ENCODE measurements around the gene TMEM220. TPM values are rescaled to one million over a fixed set of nuclear protein-coding genes. Genes with fewer than 3 reads are reported as not detected.
"Not testable (repeated sequence)": the region's sequence is repeated elsewhere in the genome, so short reads cannot be mapped to it uniquely, and the experiment has no call there.

Gene TMEM220
- total RNA-seq, 2 donors from 2014 or later = 10.5 to 26.1 TPM

- ATAC-seq (peak; percentile 96), DNase-seq (peak; percentile 95 to 96)
- intact Hi-C loops (cut with DNase I, micrococcal nuclease) = no loop called here
Measured at GRCh38 chr17:10697092-10698081, 32.4 kb downstream of the TMEM220 start, which contains the start of the genes ADPRM and SCO1. Gene ADPRM, plus strand, starts transcription at chr17:10697594. Its CDS starts 7,333 bp downstream, at chr17:10704927. Gene SCO1, minus strand, starts transcription at chr17:10697533. Its CDS starts 26 bp downstream, at chr17:10697507.

- ATAC-seq; intact Hi-C loops (cut with DNase I, micrococcal nuclease): not testable (repeated sequence)
- DNase-seq = peak in 1 of 2 donors; percentile 25
Measured at GRCh38 chr17:10695875-10696407, 33.9 kb downstream of the TMEM220 start.

- ATAC-seq (no peak), DNase-seq (no peak)
- intact Hi-C loops (cut with DNase I, micrococcal nuclease) = no loop called here
Measured at GRCh38 chr17:10687499-10687898, 42.3 kb downstream of the TMEM220 start.

GRCh38 chr17:10683853-10684252 lies 46.0 kb downstream of the TMEM220 start:
- DNase-seq = no peak

GRCh38 chr17:10681866-10682446 lies 47.9 kb downstream of the TMEM220 start:
- DNase-seq (no peak), ATAC-seq (no peak)
- intact Hi-C loops (cut with DNase I, micrococcal nuclease) = no loop called here

More at GRCh38 chr17:10683853-10684252, 46.0 kb downstream of the TMEM220 start:
- no peak for ATAC-seq
- intact Hi-C loops (cut with DNase I, micrococcal nuclease) = no loop called here

GRCh38 chr17:10674704-10675103 lies 55.1 kb downstream of the TMEM220 start:
- ATAC-seq = no peak
- DNase-seq = no peak
- intact Hi-C loops (cut with DNase I, micrococcal nuclease) = no loop called here

- DNase-seq (no peak), ATAC-seq (no peak)
Measured at GRCh38 chr17:10673312-10673711, 56.5 kb downstream of the TMEM220 start.

GRCh38 chr17:10668775-10669174 lies 61.0 kb downstream of the TMEM220 start:
- DNase-seq = no peak
- no peak for ATAC-seq
- intact Hi-C loops (cut with DNase I, micrococcal nuclease) = no loop called here

More at GRCh38 chr17:10673312-10673711, 56.5 kb downstream of the TMEM220 start:
- intact Hi-C loops (cut with DNase I, micrococcal nuclease) = no loop called here

- intact Hi-C loops (cut with DNase I, micrococcal nuclease) = no loop called here
- ATAC-seq = no peak
- DNase-seq = no peak
Measured at GRCh38 chr17:10666906-10667305, 62.9 kb downstream of the TMEM220 start.

GRCh38 chr17:10664571-10664970 lies 65.3 kb downstream of the TMEM220 start:
- intact Hi-C loops (cut with DNase I, micrococcal nuclease) = no loop called here
- DNase-seq (no peak), ATAC-seq (no peak)

Other genes with a start within 250 kb of the TMEM220 start
- gene MYH1, start 211.5 kb downstream of the TMEM220 start, total RNA-seq = not detected
- gene MYH2, start 180.4 kb downstream of the TMEM220 start, total RNA-seq = not detected
- gene MYH3, start 72.7 kb downstream of the TMEM220 start, total RNA-seq = 1 to 10 TPM; 1.0 to 1.6 TPM
- gene SCO1, start 32.5 kb downstream of the TMEM220 start, total RNA-seq = 10 to 100 TPM; 43.4 to 48.7 TPM
- 1 to 10 TPM; 6.9 to 7.4 TPM for gene ADPRM, start 32.4 kb downstream of the TMEM220 start, total RNA-seq
- gene TMEM238L, start 74.1 kb upstream of the TMEM220 start, total RNA-seq = 10 to 100 TPM; 89.7 to 95.0 TPM
- 1 to 10 TPM in 1 of 2 donors, under 1 TPM in 1; 0.58 to 1.1 TPM for gene PIRT, start 108.1 kb upstream of the TMEM220 start, total RNA-seq

All from left colon (tissue), 2 donors.